A549 (cell line): Measurements from ENCODE around the gene TM4SF1. TPM values are rescaled to one million over a fixed set of nuclear protein-coding genes. Genes with fewer than 3 reads are reported as not detected.

Experiments
- ATAC-seq, 2 experiments: fragments of 200-7000 bp in 1 of 2; fragments of >200 bp in 1 of 2; cut with Nextera tagmentation in 1 of 2; cut with Tn5 transposase in 1 of 2; 3 replicates each; pipeline versions ENCODE4 v1.8.0 to v1.9.1; 2018 to 2020; ENCODE audit warnings: mild to moderate bottlenecking in 1 of 2, moderate library complexity in 1 of 2
- CTCF ChIA-PET: fragments of 300-600 bp; sonication (Branson Sonifier 250); formaldehyde crosslinking; extraction: SDS; loops from one replicate; lab custom pipeline; 2021; ENCODE audit warnings: antibody characterized with exemption, inconsistent platforms; lab: Yijun Ruan, JAX
- POLR2A ChIA-PET: fragments of 350-600 bp; formaldehyde crosslinking; extraction: SDS; loops from one replicate; lab custom pipeline; 2021; ENCODE audit warnings: antibody characterized with exemption, inconsistent platforms; lab: Yijun Ruan, JAX
- DNase-seq, 2 experiments: peaks; one replicate each; pipeline versions ENCODE4 v3.0.0 to v3.0.0-alpha.2; 2011 to 2016; ENCODE audit warnings: low read depth in 1 of 2, low spot score in 1 of 2
- FAIRE-seq: peaks from 2 replicates; lab custom pipeline; 2011; peaks lifted over from hg19 to GRCh38; lab: Jason Lieb, UNC
- H3K27ac ChIP-seq, 2 experiments: fragments of >200 bp; sonication (Bioruptor Twin); formaldehyde crosslinking; 3 replicates each; pipeline ENCODE4 v1.5.1; 2016 to 2017
- H3K4me1 ChIP-seq: fragments of >200 bp; sonication (Bioruptor Twin); formaldehyde crosslinking; 3 replicates; pipeline ENCODE4 v1.6.1; 2016
- H3K4me2 ChIP-seq: fragments of >200 bp; sonication (Bioruptor Twin); formaldehyde crosslinking; 3 replicates; pipeline ENCODE4 v1.6.1; 2016
- H3K4me3 ChIP-seq: fragments of >200 bp; sonication (Bioruptor Twin); formaldehyde crosslinking; 3 replicates; pipeline ENCODE4 v1.5.1; 2016
- H3K9me3 ChIP-seq: fragments of >200 bp; sonication (Bioruptor Twin); formaldehyde crosslinking; 3 replicates; pipeline ENCODE4 v1.6.1; 2016
- ATOH8 ChIP-seq: fragments of 250-450 bp; sonication (Bioruptor Pico); IDR thresholded peaks from 2 replicates; pipeline ENCODE4 v1.5.0; 2020; ENCODE audit warnings: low read depth, mild to moderate bottlenecking, moderate library complexity
- CEBPB ChIP-seq, 2 experiments: fragments of >200 bp in 1 of 2; sonication (Bioruptor Twin) in 1 of 2; formaldehyde crosslinking in 1 of 2; IDR thresholded peaks; 2 replicates each; pipeline ENCODE4 v1.6.1; 2012 to 2016
- CHD2 ChIP-seq: fragments of 150-350 bp; IDR thresholded peaks from 2 replicates; pipeline ENCODE4 v1.6.1; 2014; ENCODE audit warnings: low read length; ENCODE audit not compliant: partially characterized antibody
- EP300 ChIP-seq, 2 experiments: fragments of >200 bp; sonication (Bioruptor Twin); formaldehyde crosslinking; IDR thresholded peaks; 2 replicates in 1 of 2; 3 replicates in 1 of 2; pipeline ENCODE4 v1.6.1; 2016 to 2017
- ESRRA ChIP-seq: fragments of 150-350 bp; IDR thresholded peaks from 2 replicates; pipeline ENCODE4 v1.6.1; 2014; ENCODE audit warnings: mild to moderate bottlenecking, low read length, borderline replicate concordance
- FOXS1 ChIP-seq: fragments of 250-450 bp; sonication (Bioruptor Pico); IDR thresholded peaks from 2 replicates; pipeline ENCODE4 v1.5.0; 2020; ENCODE audit warnings: mild to moderate bottlenecking, moderate library complexity
- GATA3 ChIP-seq: IDR thresholded peaks from 2 replicates; pipeline ENCODE4 v1.6.1; 2012; ENCODE audit warnings: borderline replicate concordance
- HDAC2 ChIP-seq: fragments of 200-600 bp; sonication (generic); IDR thresholded peaks from 2 replicates; pipeline ENCODE4 v1.6.1; 2016
- HOXB13 ChIP-seq: fragments of 250-450 bp; sonication (Bioruptor Pico); IDR thresholded peaks from 2 replicates; pipeline ENCODE4 v1.5.0; 2020; ENCODE audit warnings: low read depth, mild to moderate bottlenecking, moderate library complexity
- JUNB ChIP-seq: fragments of >200 bp; sonication (Bioruptor Twin); formaldehyde crosslinking; IDR thresholded peaks from 2 replicates; pipeline ENCODE4 v1.6.1; 2016
- MAFK ChIP-seq: fragments of 450-650 bp; IDR thresholded peaks from 2 replicates; pipeline ENCODE4 v1.6.1; 2014; ENCODE audit not compliant: partially characterized antibody
- NPAS2 ChIP-seq: fragments of 250-450 bp; sonication (Bioruptor Pico); IDR thresholded peaks from 2 replicates; pipeline ENCODE4 v1.8.0; 2022; ENCODE audit warnings: mild to moderate bottlenecking, moderate library complexity, borderline replicate concordance
- PHF8 ChIP-seq: fragments of 200-600 bp; sonication (generic); IDR thresholded peaks from 2 replicates; pipeline ENCODE4 v1.6.1; 2016; ENCODE audit warnings: low read depth, mild to moderate bottlenecking, antibody characterized with exemption, moderate library complexity, borderline replicate concordance
- REST ChIP-seq: fragments of 200-600 bp; sonication (generic); IDR thresholded peaks from 2 replicates; pipeline ENCODE4 v1.6.1; 2016; ENCODE audit warnings: antibody characterized with exemption, mild to moderate bottlenecking, moderate library complexity
- RFX5 ChIP-seq: fragments of 450-650 bp; IDR thresholded peaks from 2 replicates; pipeline ENCODE4 v1.7.1; 2014; ENCODE audit warnings: antibody characterized with exemption, mild to moderate bottlenecking, moderate library complexity
- SREBF2 ChIP-seq: fragments of 450-650 bp; IDR thresholded peaks from 2 replicates; pipeline ENCODE4 v1.6.1; 2014; ENCODE audit warnings: mild to moderate bottlenecking, moderate library complexity
- WGBS: methylation state at CpG from one replicate; pipeline ENCODE4 v1.1.6; 2017; ENCODE audit errors: missing lambda C conversion rate; 5-methylcytosine and 5-hydroxymethylcytosine counted together
- polyA plus RNA-seq, 4 experiments: library from polyadenylated mRNA; depleted of rRNA in 3 of 4; stranded (reverse); fragments of >200 nt; fragmentation: RNase III in 1 of 4; extraction: RNeasy Plus Mini Kit Qiagen cat#74134 plus additional on column Dnase treatment in 1 of 4; gene quantifications; 2 replicates in 3 of 4; 3 replicates in 1 of 4; pipeline ENCODE4 v1.2.3, GENCODE V29; 2011 to 2017
- TF ChIP-seq, protein P1 (sequence below): IDR thresholded peaks from 2 replicates; pipeline ENCODE4 v1.6.1; 2012
- TF ChIP-seq, protein P2 (sequence below): fragments of >200 bp; sonication (Bioruptor Twin); formaldehyde crosslinking; IDR thresholded peaks from 2 replicates; pipeline ENCODE4 v1.6.1; 2016

Gene TM4SF1
- polyA plus RNA-seq, 2 of the 4 experiments (the other 2 are of a cell fraction) = 828 to 1,208 TPM

DNA sequence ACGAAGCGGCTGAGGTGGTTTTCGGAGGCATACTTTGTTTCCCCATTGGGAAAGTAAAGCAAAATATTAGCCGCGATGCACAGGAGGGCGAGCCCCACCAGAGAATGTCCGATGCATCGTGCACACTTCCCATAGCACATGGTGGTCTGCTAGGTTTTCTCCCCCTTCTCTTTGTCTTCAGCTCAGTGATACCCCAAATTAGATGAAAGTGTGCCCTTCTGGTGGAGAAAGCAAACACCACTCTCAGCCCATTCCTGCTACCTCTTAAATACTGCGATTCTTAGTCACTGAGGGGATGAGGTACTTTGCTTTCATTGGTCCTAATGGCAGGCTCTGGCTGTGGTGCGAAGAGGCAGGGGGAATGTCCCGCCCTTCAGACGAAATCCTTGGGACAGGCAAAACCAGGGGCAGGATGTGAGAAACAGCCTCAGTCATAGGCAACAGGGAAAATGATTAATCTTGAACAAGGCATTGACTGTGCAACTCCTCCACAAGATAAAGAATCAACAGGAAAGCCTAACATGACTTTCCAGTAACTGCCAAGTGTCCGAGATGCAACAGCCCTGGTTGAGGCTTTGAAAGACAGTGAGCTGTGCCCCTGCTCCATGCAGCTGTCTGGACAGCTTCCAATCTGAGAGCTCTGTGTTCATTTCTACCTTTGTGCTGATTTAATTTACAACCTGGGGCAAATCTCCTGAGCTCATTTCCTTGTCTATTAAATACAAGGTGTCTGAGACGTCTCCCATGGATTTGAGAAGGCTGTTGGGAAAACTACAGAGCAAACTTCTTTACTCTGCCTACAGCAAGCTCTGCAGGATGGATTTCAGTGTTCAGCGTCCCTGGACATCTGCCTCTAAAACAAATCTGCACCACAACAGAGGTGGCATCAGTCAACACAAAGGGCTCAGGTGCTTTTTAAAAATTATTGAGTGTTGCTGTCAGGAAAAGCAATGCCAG lies at the start of gene TM4SF1 (continued):
- no peak for TF ChIP-seq ATOH8 (CRISPR knock-in tag)
- TF ChIP-seq NPAS2 (CRISPR knock-in tag) = no peak
- peak; percentile 42; the same call in 1 of the 2 replicates for TF ChIP-seq REST
- TF ChIP-seq FOXS1 (CRISPR knock-in tag) = no peak
- TF ChIP-seq EP300 (IDR thresholded peaks at IDR 0.05) = 0 out of 5 replicates have a peak, but pooled peaks of 1 of the 2 experiments have one; percentile 26
- TF ChIP-seq MAFK = peak; percentile 43
- TF ChIP-seq CHD2 = no peak
- TF ChIP-seq CEBPB (IDR thresholded peaks at IDR 0.05) = peak; percentile 11 to 49; a peak in 1 of 4 replicates
- no peak for TF ChIP-seq ESRRA
- TF ChIP-seq, protein P1, sequence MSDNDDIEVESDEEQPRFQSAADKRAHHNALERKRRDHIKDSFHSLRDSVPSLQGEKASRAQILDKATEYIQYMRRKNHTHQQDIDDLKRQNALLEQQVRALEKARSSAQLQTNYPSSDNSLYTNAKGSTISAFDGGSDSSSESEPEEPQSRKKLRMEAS = peak; percentile 89
- TF ChIP-seq HDAC2 = no peak

GRCh38 chr3:149426325-149426724 lies 48.9 kb upstream of the TM4SF1 start:
- H3K4me1 ChIP-seq = no peaks in the 10 kb centered on the region
- H3K4me3 ChIP-seq = no peak overlapping the region
- no peak for DNase-seq
- no peak overlapping the region for H3K4me2 ChIP-seq
- CTCF ChIA-PET = no interaction called here
- H3K9me3 ChIP-seq = no peaks in the 10 kb centered on the region
- POLR2A ChIA-PET = no interaction called here
- TF ChIP-seq RFX5 (no peak), HOXB13 (no peak), GATA3 (no peak), FOXS1 (CRISPR knock-in tag) (no peak), SREBF2 (no peak), JUNB (no peak)
- TF ChIP-seq, protein P2, sequence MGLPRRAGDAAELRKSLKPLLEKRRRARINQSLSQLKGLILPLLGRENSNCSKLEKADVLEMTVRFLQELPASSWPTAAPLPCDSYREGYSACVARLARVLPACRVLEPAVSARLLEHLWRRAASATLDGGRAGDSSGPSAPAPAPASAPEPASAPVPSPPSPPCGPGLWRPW = no peak
- H3K27ac ChIP-seq = no peak overlapping the region
- 81% methylated on average over 2 of the region's 2 CpGs for WGBS
- ATAC-seq = no peak
- no peak for FAIRE-seq

DNA sequence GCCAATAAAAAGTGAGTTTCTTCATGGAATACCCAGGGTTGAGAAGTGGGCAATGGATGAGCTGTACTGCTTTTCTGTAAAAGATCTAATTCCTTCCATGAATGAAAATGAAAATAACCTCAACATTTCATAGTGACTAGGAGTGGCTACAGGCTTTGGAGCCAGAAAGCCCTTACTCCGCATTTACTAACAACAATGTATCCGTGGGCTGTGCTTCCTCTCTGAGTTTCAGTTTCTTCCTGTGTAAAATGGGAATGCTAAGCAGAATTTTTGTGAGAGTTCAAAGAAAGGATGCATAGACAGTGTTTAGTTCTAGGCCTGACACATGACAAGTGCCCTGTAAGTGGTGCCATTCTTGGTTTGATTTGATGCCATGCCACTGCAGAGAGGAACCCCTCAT lies 47.5 kb upstream of the TM4SF1 start:
- ChIA-PET CTCF (interaction anchor here (1.3 kb wide), 1 partner anchor 25 kb away, joined by 3 read pairs; no protein-coding TSS in a partner anchor), POLR2A (interaction anchor here (0.7 kb wide), 1 partner anchor 462 kb away, joined by 6 read pairs; no protein-coding TSS in a partner anchor)
- H3K9me3 ChIP-seq = no peaks in the 10 kb centered on the region
- DNase-seq = no peak
- no peak overlapping the region for H3K4me2 ChIP-seq
- H3K4me3 ChIP-seq = no peak overlapping the region
- no peak for TF ChIP-seq PHF8
- WGBS = 98% methylated on average over 2 of the region's 2 CpGs
- no peak for ATAC-seq
- no peak for FAIRE-seq
- H3K27ac ChIP-seq = no peak overlapping the region
- H3K4me1 ChIP-seq = no peaks in the 10 kb centered on the region
